ENCODE measurements around the gene ATP11C.

GRCh38 chrX:139965421-139965820 lies 32.6 kb upstream of the ATP11C start, which contains the start of gene CXorf66:
- TF ChIP-seq CTCF (IDR thresholded peaks at IDR 0.05) (no peak), POLR2AphosphoS5 (IDR thresholded peaks at IDR 0.05) (no peak)

Measured in transverse colon (tissue), 4 donors.